ENCODE data around the gene NEUROD2. TPM values are rescaled to one million over a fixed set of nuclear protein-coding genes. Genes with fewer than 3 reads are reported as not detected.

NEUROD2 gene
- total RNA-seq, 1 experiment from 2014 or later, result not detected

- no peak for DNase-seq (ENCODE audit: low spot score)
Observed at GRCh38 chr17:39635614-39636176, 28.0 kb upstream of the NEUROD2 start.

DNA sequence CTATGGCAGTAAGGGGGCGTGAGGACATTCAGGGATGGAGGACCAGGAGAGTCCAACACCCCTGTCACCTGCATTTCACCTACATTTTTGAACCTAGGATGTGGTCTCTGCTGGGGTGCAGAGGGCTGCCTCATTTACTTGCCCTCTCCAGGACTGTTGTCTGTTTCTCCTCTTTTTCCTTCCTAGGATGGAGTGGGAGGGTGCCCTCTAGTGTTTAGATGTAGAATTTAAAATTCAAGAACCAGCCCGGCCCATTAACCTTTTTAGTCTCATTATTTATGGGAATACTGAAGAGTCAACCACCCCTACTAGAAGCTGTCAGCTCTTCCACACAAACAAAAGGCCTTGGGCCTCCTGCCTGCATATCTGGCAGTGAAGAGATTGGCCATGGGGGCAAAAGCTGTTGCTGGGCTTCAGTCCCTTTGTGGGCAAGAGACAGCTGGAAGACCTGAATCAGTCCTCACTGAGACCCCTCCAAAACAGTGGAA, 26.7 kb upstream of the NEUROD2 start:
- DNase-seq (ENCODE audit: low spot score), result no peak

DNA sequence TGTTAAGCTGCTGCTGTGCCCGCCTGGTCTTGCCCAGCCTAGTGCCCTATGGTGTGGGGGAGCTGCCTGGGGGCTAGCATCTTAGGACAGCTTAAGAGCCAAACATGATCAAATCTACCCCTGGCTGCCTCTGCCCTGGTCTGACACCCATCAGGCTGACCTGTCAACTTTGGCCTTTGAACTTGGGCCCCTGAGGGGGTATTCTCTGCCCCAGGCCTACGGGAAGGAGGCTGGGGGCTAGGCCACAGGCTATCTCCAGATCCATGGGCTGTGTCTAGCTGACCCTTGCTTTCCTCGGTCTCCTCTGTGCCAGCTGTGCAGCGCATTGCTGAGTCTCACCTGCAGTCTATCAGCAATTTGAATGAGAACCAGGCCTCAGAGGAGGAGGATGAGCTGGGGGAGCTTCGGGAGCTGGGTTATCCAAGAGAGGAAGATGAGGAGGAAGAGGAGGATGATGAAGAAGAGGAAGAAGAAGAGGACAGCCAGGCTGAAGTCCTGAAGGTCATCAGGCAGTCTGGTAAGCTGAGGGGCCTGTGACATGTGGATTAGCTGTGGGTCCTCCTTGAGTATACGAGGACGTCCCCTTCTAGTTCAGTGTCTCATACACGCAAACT, 26.0 kb upstream of the NEUROD2 start:
- DNase-seq (ENCODE audit: low spot score), result no peak

GRCh38 chr17:39632153-39632941, 24.6 kb upstream of the NEUROD2 start:
- no peak for DNase-seq (ENCODE audit: low spot score)

DNA sequence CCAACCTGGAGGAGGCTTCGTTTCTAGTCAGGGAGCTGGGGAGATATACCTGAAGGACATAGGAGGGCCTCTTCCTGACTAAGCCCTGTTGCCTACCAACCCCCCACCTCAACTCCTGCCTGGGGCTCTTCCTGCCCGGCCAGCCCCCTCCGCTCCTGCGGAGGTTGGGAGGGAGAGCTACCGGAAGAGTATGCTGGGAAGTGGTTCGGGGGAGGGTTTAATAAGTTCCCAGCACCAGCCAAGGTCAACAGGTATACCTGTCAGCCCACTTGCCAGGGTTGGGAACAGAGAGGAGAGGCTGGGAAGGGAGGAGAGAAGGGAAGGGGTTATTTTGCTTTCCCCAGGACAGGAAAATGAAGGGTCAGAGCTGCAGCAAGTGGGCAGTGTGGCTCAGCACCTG, 23.7 kb upstream of the NEUROD2 start:
- no peak for DNase-seq (ENCODE audit: low spot score)

GRCh38 chr17:39629898-39630297, 22.2 kb upstream of the NEUROD2 start:
- no peak for DNase-seq (ENCODE audit: low spot score)

- no peak for DNase-seq (ENCODE audit: low spot score)
Observed at GRCh38 chr17:39629494-39629880, 21.8 kb upstream of the NEUROD2 start.

- DNase-seq (ENCODE audit: low spot score), result no peak
Observed at GRCh38 chr17:39628655-39629493, 21.2 kb upstream of the NEUROD2 start.

DNA sequence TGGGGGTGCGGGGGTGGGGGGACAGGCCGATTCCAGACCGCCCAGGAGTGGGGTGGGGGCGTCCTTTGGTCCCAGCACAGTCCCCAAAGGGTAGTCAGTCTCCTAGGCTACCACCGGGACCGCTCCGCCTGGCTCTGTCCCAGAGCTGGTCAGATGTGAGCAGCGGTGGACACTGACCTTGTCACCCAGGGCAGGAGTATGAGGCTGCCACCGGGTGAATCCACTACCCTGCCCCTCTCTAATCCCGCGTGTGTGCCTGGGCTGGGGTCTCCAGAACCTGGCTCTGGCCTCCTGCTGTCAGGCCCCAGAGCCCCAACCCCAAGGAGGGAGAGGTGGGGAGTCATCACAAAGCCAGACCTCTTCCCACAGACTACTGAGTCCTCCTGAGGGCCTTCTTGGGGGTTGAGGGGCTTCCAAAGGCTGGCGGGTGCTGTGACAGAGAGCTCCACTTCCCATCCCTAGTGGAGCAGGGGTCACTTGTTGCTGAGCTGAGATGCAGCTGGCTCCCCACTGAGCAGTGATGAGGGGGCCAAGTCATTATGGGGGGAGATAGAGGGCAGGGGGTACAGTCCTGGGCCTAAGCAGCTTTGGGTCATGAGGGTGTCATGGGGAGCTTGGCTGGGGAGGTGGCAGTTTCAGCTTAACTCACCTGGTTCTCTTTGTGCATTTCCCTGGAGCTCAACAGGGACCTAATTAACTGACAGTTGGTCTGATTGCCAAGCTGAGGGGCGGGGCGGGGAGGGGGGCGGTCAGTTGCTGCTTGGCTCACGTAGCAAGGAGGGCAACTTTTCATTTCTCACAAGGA, 20.2 kb upstream of the NEUROD2 start:
- DNase-seq (ENCODE audit: low spot score), result no peak

DNA sequence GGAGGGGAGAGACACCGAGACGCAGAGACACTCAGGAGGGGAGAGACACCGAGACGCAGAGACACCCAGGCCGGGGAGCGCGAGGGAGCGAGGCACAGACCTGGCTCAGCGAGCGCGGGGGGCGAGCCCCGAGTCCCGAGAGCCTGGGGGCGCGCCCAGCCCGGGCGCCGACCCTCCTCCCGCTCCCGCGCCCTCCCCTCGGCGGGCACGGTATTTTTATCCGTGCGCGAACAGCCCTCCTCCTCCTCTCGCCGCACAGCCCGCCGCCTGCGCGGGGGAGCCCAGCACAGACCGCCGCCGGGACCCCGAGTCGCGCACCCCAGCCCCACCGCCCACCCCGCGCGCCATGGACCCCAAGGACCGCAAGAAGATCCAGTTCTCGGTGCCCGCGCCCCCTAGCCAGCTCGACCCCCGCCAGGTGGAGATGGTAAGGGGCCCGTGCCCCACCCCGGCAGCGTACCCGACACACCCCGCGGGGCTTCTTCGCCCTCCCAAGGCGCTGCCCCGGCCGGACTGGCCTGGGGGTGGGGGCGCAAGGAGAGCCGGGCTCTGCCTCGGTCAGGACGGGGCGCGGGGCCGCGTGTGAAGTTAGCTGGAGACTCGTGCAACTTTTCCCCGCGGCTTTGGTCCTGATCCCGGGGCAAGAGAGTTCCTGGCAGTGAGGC, 19.5 kb upstream of the NEUROD2 start:
- DNase-seq (ENCODE audit: low spot score), result no peak

- no peak for DNase-seq (ENCODE audit: low spot score)
Observed at GRCh38 chr17:39626171-39627046, 18.7 kb upstream of the NEUROD2 start, which contains the start of gene PPP1R1B. TSS of gene PPP1R1B (plus strand) at chr17:39626952. CDS start at chr17:39627393, 441 bp downstream.

DNA sequence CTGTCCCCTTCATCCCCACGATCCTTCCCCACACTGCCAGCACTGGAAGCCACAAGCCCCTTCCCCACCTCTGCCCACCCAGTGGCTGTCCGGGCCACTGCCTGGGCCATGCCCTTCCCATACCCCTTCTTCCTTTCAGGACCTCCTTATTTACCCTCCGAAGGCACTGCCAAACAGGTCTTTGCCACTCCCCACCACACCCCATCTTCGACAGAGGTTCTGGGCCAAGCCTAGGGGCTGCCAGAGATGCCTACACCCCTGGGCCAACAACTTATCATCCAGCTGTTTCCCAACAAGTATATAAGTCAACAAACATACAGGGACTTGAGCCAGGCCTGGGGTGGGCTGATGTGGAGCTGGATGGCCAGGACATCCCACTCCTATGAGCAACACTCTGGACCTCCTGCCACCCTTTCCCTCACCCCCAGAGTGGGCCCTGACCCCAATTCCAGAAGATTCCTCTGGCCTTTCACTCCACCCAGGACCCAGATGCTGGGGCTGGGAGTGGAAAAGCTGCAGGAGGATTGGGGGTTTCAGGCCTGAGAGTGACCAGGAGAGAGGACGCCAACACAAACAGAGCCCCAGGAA, 17.6 kb upstream of the NEUROD2 start:
- no peak for DNase-seq (ENCODE audit: low spot score)

DNA sequence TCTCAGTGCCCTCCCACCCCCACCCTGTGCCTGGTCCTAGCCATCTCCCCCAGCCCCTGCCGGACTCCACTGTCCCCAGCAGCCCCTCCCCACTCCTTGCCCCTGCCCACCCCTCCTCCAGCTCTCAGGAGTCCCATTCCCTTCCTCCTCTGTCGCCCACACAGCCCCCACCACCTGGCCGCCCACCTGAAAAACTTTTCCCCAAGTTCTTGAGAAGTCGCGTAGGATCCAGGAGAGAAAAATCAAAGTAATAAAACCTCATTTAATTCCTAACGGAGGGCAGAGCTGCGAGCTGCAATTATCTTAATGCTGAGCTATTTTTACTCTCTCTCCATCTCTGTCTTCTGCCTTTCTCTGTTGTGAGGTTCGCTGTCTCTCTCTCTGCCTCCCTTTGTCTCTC, 16.6 kb upstream of the NEUROD2 start:
- no peak for DNase-seq (ENCODE audit: low spot score)

GRCh38 chr17:39623356-39623950, 15.7 kb upstream of the NEUROD2 start:
- DNase-seq (ENCODE audit: low spot score), result peak; percentile 63

DNA sequence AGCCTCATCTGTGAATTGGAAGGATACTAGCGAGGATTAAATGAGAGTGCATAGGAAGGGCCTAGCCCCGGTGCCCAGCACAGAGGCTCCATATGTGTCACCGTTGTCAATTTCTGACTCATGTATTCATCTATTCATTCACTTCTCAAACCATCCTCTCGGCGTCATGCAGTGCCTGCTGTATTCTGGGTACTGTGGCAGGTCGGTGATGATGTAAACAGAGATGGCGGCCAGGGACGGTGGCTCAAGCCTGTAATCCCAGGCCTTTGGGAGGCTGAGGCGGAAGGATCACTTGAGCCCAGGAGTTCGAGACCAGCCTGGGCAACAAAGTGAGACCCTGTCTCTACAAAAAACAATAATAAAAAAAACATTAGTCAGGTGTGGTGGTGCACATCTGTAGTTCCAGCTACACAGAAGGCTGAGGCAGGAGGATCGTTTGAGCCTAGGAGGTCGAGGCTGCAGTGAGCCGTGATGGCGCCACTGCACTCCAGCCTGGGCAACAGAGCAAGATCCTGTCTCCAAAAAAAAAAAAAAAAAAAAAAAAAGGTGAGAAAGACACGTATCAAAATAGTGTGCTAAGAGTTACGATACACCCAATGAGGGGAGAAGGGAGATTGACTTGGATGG, 14.8 kb upstream of the NEUROD2 start:
- no peak for DNase-seq (ENCODE audit: low spot score)

GRCh38 chr17:39621523-39622379, 14.0 kb upstream of the NEUROD2 start:
- DNase-seq (ENCODE audit: low spot score), result peak; percentile 72

DNA sequence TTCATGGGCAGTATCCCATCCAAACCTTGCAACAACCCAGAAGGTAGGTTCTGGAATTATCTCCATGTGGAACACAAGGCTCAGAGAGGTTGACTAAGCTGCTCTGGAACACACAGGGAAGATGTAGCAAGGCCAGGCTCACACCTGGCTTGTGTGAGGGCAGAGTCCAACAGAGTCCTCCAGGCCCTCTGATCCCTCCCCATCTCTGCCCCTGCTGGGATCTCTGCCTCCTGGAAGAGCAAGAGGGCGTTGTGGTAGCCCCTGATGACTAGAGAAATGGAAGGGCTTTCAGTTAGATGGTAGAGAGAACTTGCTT, 12.0 kb upstream of the NEUROD2 start:
- no peak for DNase-seq (ENCODE audit: low spot score)
